ENCODE measurements around the gene NEB. TPM values are rescaled to one million over a fixed set of nuclear protein-coding genes. Genes with fewer than 3 reads are reported as not detected.

The NEB gene
- total and polyA plus RNA-seq, 3 donors from 2014 or later: 5.5 to 18.6 (median 5.7) TPM

DNA sequence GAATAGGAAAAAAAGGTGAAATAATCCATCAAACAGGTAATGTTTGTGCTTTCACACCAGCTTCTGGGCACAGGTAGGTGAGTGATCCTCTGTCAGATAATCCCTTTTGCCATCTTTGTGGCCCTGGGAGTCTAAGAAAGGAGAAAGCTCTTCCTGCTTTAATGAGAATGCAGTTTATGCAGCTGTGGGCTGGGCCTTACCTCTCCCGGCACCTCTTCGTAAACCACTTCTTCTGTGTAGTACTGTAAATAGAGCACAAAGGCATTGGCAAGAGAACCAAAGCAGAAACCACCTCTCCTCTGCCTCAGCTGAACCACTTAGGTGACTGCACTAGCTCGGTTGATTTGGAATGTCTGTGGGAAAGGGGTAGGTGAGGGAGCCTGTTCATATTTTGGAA, 4.9 kb downstream of the NEB start:
- Histone ChIP-seq H3K27me3 (no peaks in the 10 kb centered on the region), H3K4me1 (no peaks in the 10 kb centered on the region), H3K9me3 (no peaks in the 10 kb centered on the region), H3K27ac (no peak overlapping the region), H3K36me3 (ENCODE audit: low read depth, missing control alignments) (no peaks in the 10 kb centered on the region), H3K4me3 (no peak overlapping the region)
- WGBS, 2 donors: 93% methylated on average over 3 of the region's 3 CpGs
- intact Hi-C loops (cut with DNase I; ENCODE audit: low total_unique reads): no loop called here
- TF ChIP-seq CTCF (IDR thresholded peaks at IDR 0.05) (no peak), POLR2A (IDR thresholded peaks at IDR 0.05) (no peak)
- no peak for DNase-seq

GRCh38 chr2:151728804-151729414, 5.4 kb downstream of the NEB start:
- no peaks in the 10 kb centered on the region for H3K4me1 ChIP-seq
- no peaks in the 10 kb centered on the region for H3K36me3 ChIP-seq (ENCODE audit: low read depth, missing control alignments)
- no peak overlapping the region for H3K4me3 ChIP-seq
- no peaks in the 10 kb centered on the region for H3K9me3 ChIP-seq
- WGBS, 2 donors: 77 to 84% methylated on average over 3 of the region's 3 CpGs
- no peaks in the 10 kb centered on the region for H3K27me3 ChIP-seq
- no peak overlapping the region for H3K27ac ChIP-seq
- intact Hi-C loops (cut with DNase I; ENCODE audit: low total_unique reads): no loop called here
- TF ChIP-seq CTCF (IDR thresholded peaks at IDR 0.05): no peak
- TF ChIP-seq POLR2A (IDR thresholded peaks at IDR 0.05): no peak
- DNase-seq: no peak

GRCh38 chr2:151727593-151728552, 6.4 kb downstream of the NEB start:
- Histone ChIP-seq H3K4me1 (no peaks in the 10 kb centered on the region), H3K4me3 (no peak overlapping the region), H3K36me3 (ENCODE audit: low read depth, missing control alignments) (no peaks in the 10 kb centered on the region), H3K9me3 (no peaks in the 10 kb centered on the region), H3K27ac (no peak overlapping the region), H3K27me3 (no peaks in the 10 kb centered on the region)
- TF ChIP-seq POLR2A (IDR thresholded peaks at IDR 0.05) (no peak), CTCF (IDR thresholded peaks at IDR 0.05) (no peak)
- intact Hi-C loops (cut with DNase I; ENCODE audit: low total_unique reads): no loop called here
- DNase-seq: no peak
- WGBS, 2 donors: 55 to 68% methylated on average over 10 of the region's 10 CpGs

DNA sequence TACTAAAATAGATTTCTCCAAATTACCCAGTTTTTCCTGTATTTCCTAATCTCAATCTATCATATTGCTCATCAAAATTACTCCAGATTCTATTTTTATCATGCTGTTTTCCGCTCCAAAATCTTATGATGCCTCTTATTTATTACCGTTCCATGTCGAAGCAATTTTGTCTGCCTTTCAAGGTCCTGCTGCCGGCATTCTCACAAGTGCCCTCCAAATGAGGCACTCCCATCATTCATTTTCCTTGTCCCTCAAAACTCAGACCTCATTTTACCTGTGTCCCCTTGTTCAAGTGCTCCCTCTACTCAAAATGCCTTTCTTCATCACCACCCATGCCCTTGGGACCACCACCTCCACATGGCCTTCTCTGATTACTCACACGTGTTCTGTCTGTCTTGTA, 13.1 kb downstream of the NEB start:
- no peak overlapping the region for H3K4me3 ChIP-seq
- H3K9me3 ChIP-seq: no peaks in the 10 kb centered on the region
- DNase-seq: no peak
- no peak overlapping the region for H3K27ac ChIP-seq
- no peaks in the 10 kb centered on the region for H3K4me1 ChIP-seq
- TF ChIP-seq CTCF (IDR thresholded peaks at IDR 0.05) (no peak), POLR2A (IDR thresholded peaks at IDR 0.05) (no peak)
- H3K36me3 ChIP-seq (ENCODE audit: low read depth, missing control alignments): no peaks in the 10 kb centered on the region
- intact Hi-C loops (cut with DNase I; ENCODE audit: low total_unique reads): no loop called here
- 84 to 94% methylated on average over 5 of the region's 5 CpGs for WGBS, 2 donors
- H3K27me3 ChIP-seq: no peaks in the 10 kb centered on the region
